Activated CD8-positive, alpha-beta memory T cell treated with anti-CD3 and anti-CD28 coated beads for 4 hours (primary cell): ENCODE measurements around the gene BEST4.
"Not testable (repeated sequence)": the region's sequence is repeated elsewhere in the genome, so short reads cannot be mapped to it uniquely, and the experiment has no call there.

Source experiments
- DNase-seq, 2 donors: peaks; one replicate each; pipeline ENCODE4 v3.0.0-alpha.2; 2020; ENCODE audit warnings: low read depth in 2 of 2

Gene BEST4

GRCh38 chr1:44778705-44779576 lies 9.0 kb downstream of the BEST4 start:
- DNase-seq: no peak

- DNase-seq: no peak
Measured at GRCh38 chr1:44777969-44778635, 9.9 kb downstream of the BEST4 start.

- DNase-seq: no peak
Measured at GRCh38 chr1:44777547-44777946, 10.4 kb downstream of the BEST4 start.

- no peak for DNase-seq
Measured at GRCh38 chr1:44776730-44777068, 11.3 kb downstream of the BEST4 start.

- DNase-seq: peak in 1 of 2 donors; percentile 48
Measured at GRCh38 chr1:44775930-44776729, 11.8 kb downstream of the BEST4 start.

- DNase-seq: peak; percentile 81 to 86
Measured at GRCh38 chr1:44775078-44775929, 12.7 kb downstream of the BEST4 start, which contains the start of gene RPS8. RPS8 (plus strand) TSS chr1:44775540; CDS start chr1:44775597, 57 bp downstream.

- not testable (repeated sequence) for DNase-seq
Measured at GRCh38 chr1:44766421-44766820, 21.5 kb downstream of the BEST4 start.

GRCh38 chr1:44760876-44761275 lies 27.1 kb downstream of the BEST4 start:
- DNase-seq: no peak

GRCh38 chr1:44759077-44759476 lies 28.9 kb downstream of the BEST4 start:
- no peak for DNase-seq

GRCh38 chr1:44757420-44757819 lies 30.6 kb downstream of the BEST4 start:
- DNase-seq: no peak

GRCh38 chr1:44747878-44748277 lies 40.1 kb downstream of the BEST4 start:
- no peak for DNase-seq

GRCh38 chr1:44743211-44743610 lies 44.8 kb downstream of the BEST4 start:
- DNase-seq: no peak

GRCh38 chr1:44740179-44740617 lies 47.8 kb downstream of the BEST4 start:
- no peak for DNase-seq

GRCh38 chr1:44739307-44740178 lies 48.4 kb downstream of the BEST4 start, which contains the start of gene KIF2C:
KIF2C (plus strand) TSS chr1:44739837; CDS start chr1:44739933, 96 bp downstream.
- DNase-seq: peak; percentile 92 to 95

GRCh38 chr1:44738953-44739306 lies 49.0 kb downstream of the BEST4 start:
- not testable (repeated sequence) for DNase-seq

- no peak for DNase-seq
Measured at GRCh38 chr1:44735992-44736391, 52.0 kb downstream of the BEST4 start.

- DNase-seq: no peak
Measured at GRCh38 chr1:44733784-44734183, 54.2 kb downstream of the BEST4 start.
